GM04504 (cell line): ENCODE results near the gene TMEM184A.

Experiments used
- DNase-seq: peaks from one replicate; pipeline ENCODE4 v3.0.0-alpha.2; 2012; ENCODE audit warnings: low read depth

TMEM184A gene

GRCh38 chr7:1539181-1539881, 16.7 kb downstream of the TMEM184A start:
- DNase-seq: no peak

GRCh38 chr7:1538544-1539180, 17.3 kb downstream of the TMEM184A start:
- DNase-seq: no peak

- peak; percentile 62 for DNase-seq
These were observed 18.2 kb downstream of the TMEM184A start for GRCh38 chr7:1537535-1538412.

- peak; percentile 98 for DNase-seq
These were observed 19.1 kb downstream of the TMEM184A start for GRCh38 chr7:1536743-1537534.

- DNase-seq: no peak
These were observed 19.6 kb downstream of the TMEM184A start for GRCh38 chr7:1536455-1536742.

GRCh38 chr7:1535701-1536454, 20.1 kb downstream of the TMEM184A start:
- no peak for DNase-seq

DNA sequence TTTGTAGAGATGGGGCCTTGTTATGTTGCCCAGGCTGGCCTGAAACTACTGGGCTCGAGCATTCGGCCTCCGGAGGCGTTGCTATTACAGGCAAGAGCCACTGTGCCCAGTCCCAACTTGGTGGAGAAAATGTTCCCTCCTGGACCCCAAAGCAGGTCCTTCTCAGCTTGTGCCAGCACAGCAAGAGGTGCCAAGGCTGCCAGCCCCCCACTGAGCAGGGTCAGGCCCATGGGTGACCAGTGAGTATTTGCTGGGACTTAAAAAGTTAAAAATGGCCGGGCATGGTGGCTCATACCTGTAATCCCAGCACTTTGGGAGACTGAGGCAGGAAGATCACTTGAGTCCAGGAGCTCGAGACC, 20.9 kb downstream of the TMEM184A start:
- DNase-seq: no peak

- no peak for DNase-seq
These were observed 21.5 kb downstream of the TMEM184A start for GRCh38 chr7:1534330-1535099.

- DNase-seq: peak; percentile 70
These were observed 22.3 kb downstream of the TMEM184A start for GRCh38 chr7:1533547-1534329.

- DNase-seq: no peak
These were observed 22.8 kb downstream of the TMEM184A start for GRCh38 chr7:1533255-1533546.

DNA sequence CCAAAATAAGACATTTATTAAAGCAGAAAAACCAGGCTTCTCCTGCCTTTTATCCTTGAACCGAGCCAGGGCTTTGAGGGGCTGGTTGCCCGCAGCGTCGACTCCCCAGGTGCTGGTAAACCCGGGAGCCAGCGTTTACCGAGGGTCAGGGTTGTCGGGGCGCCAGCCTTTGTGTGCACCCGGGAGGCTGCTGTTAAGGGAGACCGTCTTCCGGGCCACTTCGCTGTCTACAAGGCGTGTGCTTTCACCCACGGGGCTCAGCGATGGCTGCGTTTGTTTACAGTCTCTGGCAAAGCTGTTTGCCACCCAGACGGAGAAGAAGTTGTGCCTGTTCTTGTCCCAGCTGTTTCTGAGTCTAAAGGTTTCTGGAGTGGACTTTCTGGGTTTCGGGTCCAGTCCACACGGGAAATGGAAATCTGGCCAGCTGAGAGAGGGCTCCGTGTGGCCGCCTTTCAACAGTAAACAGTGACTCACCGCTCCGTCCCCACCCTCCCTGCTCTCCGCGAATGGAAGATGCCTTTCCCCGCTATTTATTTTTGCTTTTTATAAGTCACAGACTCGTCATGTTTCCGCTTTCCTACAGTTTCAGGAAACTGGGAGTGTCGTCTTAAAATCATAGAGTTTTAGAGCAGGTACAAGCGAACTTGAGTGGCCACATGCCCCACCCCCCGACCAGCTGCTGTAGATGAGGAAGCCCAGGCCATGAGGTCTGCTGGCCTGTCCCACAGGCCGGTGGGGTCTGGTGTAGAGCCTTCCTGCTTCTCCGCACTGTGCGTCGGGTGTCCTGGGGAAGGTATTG, 23.4 kb downstream of the TMEM184A start:
- peak; percentile 80 for DNase-seq

GRCh38 chr7:1531979-1532455, 24.0 kb downstream of the TMEM184A start:
- no peak for DNase-seq

- no peak for DNase-seq
These were observed 24.6 kb downstream of the TMEM184A start for GRCh38 chr7:1531263-1531978.

- no peak for DNase-seq
These were observed 25.1 kb downstream of the TMEM184A start for GRCh38 chr7:1530946-1531262.

GRCh38 chr7:1529383-1530116, 26.5 kb downstream of the TMEM184A start:
- DNase-seq: no peak

DNA sequence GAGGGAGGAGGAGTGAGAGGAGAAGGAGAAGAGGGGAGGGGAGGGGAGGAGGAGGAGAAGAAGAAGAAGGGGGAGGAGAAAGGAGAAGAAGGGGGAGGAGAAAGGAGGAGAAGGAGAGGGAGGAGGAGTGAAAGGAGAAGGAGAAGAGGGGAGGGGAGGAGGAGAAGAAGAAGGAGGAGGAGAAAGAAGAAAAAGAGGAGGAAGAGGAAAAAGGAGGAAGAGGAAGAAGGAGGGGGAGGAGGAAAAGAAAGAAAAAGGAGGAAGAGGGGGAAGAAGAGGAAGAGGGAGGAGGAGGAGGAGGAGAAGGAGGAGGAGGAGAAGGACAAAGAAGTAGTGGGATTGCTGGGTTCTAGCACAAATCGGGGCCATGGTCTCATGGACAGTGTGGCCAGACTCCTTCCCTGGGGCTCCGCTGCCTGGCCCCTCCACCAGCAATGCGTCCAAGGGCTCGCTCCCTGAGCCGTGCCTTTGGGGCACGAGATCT, 29.7 kb downstream of the TMEM184A start:
- no peak for DNase-seq

DNA sequence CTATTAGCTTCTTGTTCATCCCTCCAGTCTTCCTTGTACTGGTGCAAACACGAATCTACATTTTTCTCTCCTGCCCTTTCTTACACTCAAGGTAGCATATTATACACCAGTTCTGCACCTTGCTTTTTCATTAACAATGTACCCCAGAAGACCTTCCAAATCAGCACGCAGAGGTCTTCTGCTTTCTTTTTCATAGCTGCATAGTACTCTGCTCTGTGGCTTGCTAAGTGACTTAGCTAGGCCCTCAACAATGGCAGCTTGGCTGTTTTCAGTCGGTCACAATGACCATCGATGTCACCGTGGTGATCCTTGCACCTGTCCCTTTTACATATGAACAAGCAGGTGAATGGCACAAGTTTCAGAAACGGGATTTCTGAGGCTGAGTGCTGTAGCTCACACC, 30.6 kb downstream of the TMEM184A start:
- no peak for DNase-seq

- no peak for DNase-seq
These were observed 32.2 kb downstream of the TMEM184A start for GRCh38 chr7:1523844-1524243.
